ENCODE measurements around the gene NUP54.

NUP54 gene

GRCh38 chr4:76187152-76187551 is 39.0 kb upstream of the NUP54 start:
- no peak for TF ChIP-seq CTCF (conservative IDR thresholded peaks at IDR 0.05)
- TF ChIP-seq ZFX (IDR thresholded peaks at IDR 0.05): no peak
- no peak overlapping the region for H3K27ac ChIP-seq

GRCh38 chr4:76182463-76182862 is 34.3 kb upstream of the NUP54 start:
- no peak for TF ChIP-seq CTCF (conservative IDR thresholded peaks at IDR 0.05)
- no peak for TF ChIP-seq ZFX (IDR thresholded peaks at IDR 0.05)

GRCh38 chr4:76179398-76180318 is 31.5 kb upstream of the NUP54 start:
- TF ChIP-seq CTCF (conservative IDR thresholded peaks at IDR 0.05) (peak; percentile 87), ZFX (IDR thresholded peaks at IDR 0.05) (no peak)
- no peak overlapping the region for H3K27ac ChIP-seq

More at GRCh38 chr4:76182463-76182862, 34.3 kb upstream of the NUP54 start:
- H3K27ac ChIP-seq: no peak overlapping the region

- H3K27ac ChIP-seq: no peak overlapping the region
Observed at GRCh38 chr4:76178296-76178695, 30.1 kb upstream of the NUP54 start.

GRCh38 chr4:76177709-76178108 is 29.5 kb upstream of the NUP54 start:
- no peak overlapping the region for H3K27ac ChIP-seq
- TF ChIP-seq ZFX (IDR thresholded peaks at IDR 0.05) (no peak), CTCF (conservative IDR thresholded peaks at IDR 0.05) (no peak)

More at GRCh38 chr4:76178296-76178695, 30.1 kb upstream of the NUP54 start:
- TF ChIP-seq ZFX (IDR thresholded peaks at IDR 0.05) (no peak), CTCF (conservative IDR thresholded peaks at IDR 0.05) (no peak)

GRCh38 chr4:76175336-76175735 is 27.1 kb upstream of the NUP54 start:
- no peak overlapping the region for H3K27ac ChIP-seq
- TF ChIP-seq ZFX (IDR thresholded peaks at IDR 0.05): no peak
- TF ChIP-seq CTCF (conservative IDR thresholded peaks at IDR 0.05): no peak

- no peak overlapping the region for H3K27ac ChIP-seq
- TF ChIP-seq ZFX (IDR thresholded peaks at IDR 0.05): no peak
- no peak for TF ChIP-seq CTCF (conservative IDR thresholded peaks at IDR 0.05)
Observed at GRCh38 chr4:76174216-76174615, 26.0 kb upstream of the NUP54 start.

Data from C4-2B (cell line).